ENCODE measurements around the gene HHAT. TPM values are rescaled to one million over a fixed set of nuclear protein-coding genes. Genes with fewer than 3 reads are reported as not detected.

Gene HHAT
- polyA plus RNA-seq, 4 donors: 12.7 to 14.2 (median 13.9) TPM

DNA sequence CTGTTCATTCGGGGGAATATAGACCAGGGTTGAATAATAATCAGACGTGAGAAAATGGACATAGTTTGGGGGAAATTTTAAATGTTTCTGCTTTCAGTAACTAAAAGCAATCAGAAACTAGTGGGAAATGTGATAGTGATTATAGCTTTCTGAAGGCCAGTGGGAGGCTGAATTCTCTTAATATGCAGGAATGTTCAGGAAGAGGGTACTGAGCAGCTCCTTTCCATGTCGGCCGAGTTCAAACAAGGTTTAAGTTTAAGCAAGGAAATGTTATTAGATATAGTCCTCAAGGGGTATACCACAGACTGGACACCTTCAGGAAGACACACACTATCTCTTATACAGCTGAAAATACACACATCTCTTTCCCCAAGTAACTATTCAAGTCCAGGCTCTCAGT lies 105.5 kb downstream of the HHAT start:
- DNase-seq (ENCODE audit: low read depth in 4 of 4, low spot score in 2 of 4): no peak

DNA sequence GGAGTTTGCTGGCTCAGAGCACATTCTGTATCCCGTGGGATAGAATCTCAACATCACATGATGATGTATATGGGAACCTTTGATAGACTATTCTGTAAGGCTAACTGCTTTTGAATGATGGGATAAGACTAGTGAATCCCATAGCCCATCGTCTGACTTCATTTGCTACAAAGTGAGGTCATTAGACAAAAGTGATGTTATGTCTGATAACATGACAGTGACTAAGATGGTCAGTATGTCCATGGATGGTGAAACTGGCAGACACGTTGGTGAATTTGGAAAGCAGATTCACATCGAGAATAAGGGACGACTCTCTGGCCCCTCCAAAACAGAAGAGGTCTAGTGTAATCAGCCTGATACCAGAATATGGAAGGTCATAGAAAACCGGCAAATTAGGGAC lies 108.4 kb downstream of the HHAT start:
- no peak for DNase-seq (ENCODE audit: low read depth in 4 of 4, low spot score in 2 of 4)

DNA sequence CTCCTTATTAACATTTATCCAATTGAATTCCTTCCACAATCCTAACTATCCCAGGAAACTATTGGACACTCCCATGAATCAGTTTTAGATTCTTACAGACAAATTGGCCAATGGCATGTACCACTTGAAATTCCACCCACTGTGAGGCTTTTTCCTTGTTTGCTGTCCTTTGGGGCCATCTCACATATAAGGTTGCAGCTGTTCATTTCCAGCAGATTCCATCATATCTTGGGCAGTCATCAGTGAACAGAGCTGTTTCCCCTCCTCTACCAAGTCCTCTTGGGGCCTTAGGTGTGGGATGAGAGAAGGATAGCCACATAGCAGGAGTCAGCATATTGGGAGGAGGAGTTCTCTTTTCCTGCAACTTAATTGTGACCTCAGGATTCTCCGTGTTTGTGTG lies 109.1 kb downstream of the HHAT start:
- DNase-seq (ENCODE audit: low read depth in 4 of 4, low spot score in 2 of 4): no peak

DNA sequence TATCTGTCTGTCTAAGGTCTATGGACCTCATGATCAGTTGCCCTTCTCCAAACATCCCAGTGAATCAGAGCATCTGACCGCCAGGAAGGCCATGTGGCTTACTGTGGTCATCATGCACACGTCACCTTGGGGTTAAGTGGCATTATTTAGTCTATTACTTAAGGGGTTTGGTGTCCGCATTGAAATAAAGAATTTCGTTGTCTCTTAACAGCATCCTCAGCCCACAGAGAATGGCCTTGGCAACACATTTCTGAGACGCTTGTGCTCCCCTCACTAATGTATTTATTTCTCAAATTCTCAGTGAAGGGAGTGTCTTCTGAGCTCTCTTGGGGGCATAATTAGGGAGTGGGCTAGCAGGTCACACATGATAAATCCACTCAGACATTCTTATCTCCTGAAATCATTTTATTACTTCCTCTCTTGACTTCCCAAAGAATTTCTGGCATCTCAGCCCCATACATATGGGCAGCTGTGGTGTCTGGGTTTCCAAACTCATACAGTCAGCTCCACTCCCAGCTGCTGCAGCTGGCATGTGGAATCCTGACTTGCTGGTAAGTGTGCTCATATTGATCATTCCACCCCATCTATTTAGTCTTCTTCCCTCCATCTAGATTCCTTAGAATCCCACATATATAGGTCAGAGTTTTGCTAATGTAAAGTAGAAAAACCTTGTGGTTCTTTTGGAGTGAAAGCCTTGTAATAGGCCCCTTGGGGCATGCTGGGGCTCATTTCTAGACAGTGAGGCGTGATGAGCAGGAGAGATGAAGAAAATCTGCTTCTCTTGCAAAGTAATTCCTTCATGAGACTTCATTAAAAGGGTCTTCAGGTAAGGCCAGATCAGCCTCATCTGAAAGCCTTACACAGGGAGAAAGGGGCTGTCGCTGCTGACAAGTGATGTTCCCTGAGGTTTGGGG lies 110.5 kb downstream of the HHAT start:
- no peak for DNase-seq (ENCODE audit: low read depth in 4 of 4, low spot score in 2 of 4)

DNA sequence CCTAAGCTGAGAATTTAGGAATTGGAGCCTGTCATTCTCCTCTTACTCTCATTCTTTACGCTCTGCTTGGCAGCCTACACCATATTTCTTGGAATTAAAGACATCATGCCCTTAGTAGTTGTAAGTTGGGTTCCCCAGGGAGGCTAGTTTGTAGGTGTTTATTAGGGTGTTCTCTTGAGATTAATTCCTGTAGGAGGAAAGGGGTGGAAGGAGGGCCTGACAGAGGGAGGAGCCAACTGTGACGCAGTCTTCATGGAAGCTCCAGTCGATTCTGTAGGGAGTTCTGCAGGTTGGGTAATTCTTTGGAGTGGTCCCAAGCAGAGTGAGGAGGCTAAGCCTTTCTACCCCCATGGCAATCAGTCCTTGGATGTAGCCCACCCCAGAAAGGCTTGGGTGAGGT lies 111.4 kb downstream of the HHAT start:
- DNase-seq (ENCODE audit: low read depth in 4 of 4, low spot score in 2 of 4): no peak

DNA sequence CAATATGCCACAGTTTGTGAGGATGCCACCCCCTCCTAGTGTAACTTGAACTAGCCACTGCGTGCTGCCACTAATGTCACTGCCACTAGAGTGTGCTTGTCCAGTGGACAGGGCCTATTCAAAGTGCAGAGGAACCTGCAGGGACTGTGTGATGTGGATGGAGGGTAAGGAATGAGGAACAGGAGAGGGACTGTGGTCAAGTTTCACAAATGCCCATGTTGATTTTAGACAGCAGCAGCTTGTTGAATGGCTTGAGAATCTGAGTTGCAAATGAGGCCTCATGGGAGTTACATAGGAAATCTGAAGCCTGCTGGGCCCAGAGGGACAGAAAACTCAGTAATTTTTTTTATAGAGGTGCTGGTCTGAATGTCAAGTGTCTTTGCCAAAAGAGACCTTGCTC lies 112.3 kb downstream of the HHAT start:
- no peak for DNase-seq (ENCODE audit: low read depth in 4 of 4, low spot score in 2 of 4)

DNA sequence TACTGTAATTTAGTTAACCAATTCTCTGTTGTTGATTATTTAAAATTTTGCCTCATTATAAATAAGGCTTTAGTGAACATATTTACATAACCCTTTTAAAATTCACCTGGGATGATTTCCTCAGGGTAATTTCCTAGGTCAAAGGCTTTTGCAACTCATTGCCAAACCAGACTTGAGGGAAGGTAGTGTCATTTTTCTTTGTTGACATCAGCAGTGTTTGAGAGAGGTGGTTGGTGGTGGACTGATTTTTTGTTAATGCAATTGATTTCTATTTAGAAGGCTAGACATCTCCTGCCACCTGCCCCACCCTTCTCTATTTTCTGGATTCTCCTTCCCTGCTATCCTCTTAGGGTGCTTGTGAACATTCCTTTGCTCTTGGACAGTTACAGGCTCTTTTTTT lies 116.8 kb downstream of the HHAT start:
- DNase-seq (ENCODE audit: low read depth in 4 of 4, low spot score in 2 of 4): no peak

DNA sequence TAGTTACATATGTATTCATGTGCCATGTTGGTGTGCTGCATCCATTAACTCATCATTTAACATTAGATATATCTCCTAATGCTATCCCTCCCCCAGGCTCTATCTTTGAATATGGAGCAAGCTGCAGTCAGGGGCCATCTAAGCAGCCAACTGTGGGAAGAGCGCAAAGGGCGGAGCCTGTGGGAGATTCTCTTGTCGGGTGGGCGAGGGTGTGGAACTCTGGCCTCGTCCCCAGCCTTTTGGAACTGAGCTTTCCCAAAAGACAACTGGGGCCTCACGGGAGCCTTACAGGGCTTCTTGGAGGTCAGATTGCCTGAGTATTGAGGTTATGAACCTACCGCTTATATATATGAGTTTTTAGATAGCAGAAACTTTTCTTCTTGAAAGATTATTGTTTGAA lies 117.2 kb downstream of the HHAT start:
- no peak for DNase-seq (ENCODE audit: low read depth in 4 of 4, low spot score in 2 of 4)

DNA sequence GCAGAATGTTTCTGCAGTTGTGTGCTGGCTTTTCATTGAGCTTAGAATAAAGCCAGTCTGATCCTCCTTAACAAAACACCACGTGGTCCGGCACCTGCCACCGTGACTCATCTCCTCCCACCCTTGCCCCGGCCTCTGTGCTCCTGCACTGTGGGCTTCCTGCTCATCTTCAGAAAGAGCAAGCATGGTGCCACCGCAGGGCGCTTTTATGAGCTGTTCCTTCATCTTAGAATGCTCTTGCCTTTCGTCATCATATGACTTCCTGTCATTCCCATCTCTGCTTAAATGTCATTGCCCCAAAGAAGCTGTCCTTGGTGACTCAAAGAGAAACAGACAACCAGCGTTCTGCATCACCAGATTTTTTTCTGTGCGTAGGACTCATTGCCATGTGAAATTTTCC lies 117.8 kb downstream of the HHAT start:
- no peak for DNase-seq (ENCODE audit: low read depth in 4 of 4, low spot score in 2 of 4)

DNA sequence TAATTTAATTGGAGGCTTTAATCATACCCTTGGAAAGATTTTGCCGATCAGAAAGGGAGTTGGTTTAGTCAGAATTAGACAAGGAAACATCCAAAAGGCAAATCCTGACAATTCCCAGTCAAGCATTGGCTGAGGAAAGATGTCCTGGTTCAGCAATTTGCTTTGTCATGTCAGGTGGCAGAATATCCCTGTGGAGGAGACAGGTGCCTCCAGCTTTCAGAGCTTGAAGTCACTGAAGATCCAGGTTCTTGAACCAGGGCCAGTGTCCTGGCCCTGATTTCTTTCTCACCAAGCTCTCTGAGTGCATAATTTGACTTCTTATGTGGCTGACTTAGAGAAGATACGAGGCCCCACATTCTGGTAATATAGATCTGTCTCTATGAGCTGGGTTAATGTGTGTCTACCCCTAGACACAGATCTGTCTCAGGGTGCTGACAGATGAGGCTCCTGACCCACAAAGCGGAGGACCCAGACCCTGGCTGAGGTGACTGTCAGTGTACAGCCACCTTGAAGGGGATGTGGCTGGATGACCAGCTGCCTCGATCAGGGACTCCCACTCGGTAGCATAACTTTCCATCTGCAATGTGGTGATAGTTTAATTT lies 118.9 kb downstream of the HHAT start:
- no peak for DNase-seq (ENCODE audit: low read depth in 4 of 4, low spot score in 2 of 4)

DNA sequence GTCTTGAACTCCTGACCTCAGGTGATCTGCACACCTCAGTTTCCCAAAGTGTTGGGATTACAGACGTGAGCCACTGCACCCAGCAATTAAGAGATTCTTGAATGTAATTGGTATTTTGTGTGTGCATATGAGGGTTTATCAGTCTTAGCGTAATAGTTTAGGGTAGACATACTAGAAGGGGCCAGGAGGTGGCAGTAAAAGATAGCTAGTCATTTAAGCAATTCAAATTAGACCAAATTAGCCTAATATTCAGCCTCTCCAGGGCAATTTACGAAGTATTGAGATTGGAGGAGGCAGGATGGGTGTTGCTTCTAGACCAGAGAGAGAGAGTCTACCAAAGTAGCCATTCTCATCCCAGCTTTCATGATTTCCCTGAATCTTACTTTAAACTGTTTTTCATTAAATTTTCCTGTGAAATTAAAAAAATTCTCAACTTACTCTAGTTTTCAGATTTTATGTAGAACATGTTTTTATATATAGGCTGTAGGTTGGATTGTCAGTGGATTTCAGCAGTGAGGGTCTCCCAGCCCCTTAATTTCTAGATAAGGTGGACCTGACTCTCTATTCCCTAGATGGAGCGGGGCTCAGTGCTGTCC lies 119.7 kb downstream of the HHAT start:
- DNase-seq (ENCODE audit: low read depth in 4 of 4, low spot score in 2 of 4): peak in 2 of 4 donors; percentile 19 to 34

DNA sequence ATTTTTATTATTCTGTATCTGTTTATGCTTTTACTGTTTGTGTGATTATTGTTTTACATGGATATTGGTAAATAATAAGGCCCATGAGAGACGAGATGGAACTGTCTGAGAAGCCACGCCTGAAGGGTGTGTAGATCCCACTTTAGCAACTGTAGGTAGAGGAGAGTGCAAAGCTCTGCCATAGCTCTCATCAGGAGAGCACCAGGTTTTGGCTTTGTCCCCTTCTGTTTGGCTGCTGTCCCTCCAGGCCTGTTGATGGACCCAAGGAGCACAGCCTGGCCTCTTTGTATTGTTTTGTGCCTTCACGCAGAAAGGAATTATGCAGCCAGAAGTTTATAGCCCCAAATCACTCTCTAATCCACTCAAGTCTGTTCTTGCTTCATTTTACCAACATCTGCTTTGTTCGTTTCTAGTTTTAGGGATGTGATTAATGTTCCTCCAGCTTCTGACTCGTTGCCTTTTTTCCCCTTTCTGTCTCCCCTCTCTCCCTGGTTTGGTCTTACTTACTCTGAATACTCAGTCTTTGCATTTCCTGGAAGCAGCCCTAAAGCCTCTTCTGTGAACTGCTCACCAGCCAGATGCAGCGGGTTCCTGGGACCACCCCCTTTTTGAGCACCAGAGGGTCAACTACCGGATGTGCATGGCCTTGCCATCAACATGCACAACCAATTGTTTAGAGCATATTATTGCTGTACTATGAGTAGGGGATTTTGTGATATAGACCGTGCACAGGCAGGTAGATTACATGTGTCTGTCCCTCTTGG lies 127.3 kb downstream of the HHAT start:
- DNase-seq (ENCODE audit: low read depth in 4 of 4, low spot score in 2 of 4): no peak

DNA sequence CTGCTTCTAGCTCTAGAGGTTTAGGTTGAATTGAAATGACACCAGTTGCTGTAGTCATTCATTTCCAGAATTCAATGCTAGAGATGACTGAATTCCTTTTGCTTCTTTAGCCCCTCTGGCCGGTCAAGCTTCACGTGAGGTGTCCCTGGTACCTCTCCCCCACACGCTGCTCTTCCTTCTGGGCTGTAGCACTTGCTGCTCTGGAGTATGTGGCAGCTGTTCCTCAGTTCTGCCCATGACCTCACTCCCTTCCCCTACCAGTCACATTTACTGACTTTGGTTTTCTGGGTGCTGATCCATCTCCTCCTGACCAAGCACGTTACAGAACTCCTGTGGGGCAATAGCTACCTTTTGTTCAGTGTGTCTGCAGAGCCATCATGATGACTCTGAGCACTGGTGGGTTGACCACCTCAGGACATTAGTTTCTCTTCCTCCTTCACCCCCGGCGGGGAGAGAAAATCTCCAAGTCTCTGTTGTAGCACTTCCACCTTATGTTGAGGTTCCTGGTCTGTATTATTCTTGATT lies 128.1 kb downstream of the HHAT start:
- no peak for DNase-seq (ENCODE audit: low read depth in 4 of 4, low spot score in 2 of 4)

DNA sequence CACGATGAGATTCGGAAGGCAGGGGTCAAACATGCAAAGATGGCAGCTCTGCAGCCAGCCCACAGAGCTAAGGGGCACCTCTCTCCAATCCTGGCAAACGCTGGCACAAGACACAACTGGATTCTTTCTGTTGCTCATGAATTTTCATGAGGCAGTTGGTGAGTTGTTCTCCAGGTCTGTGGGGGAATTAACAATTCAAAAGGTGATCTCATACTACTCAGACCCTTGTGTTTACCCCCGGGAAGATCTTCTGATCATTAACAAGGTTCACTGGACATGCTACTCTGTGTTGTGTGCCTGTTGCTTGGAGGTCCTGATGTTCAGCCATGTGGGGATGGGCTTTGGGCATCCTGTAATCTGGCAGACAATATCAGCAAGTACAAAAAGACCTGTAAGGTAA lies 128.9 kb downstream of the HHAT start:
- no peak for DNase-seq (ENCODE audit: low read depth in 4 of 4, low spot score in 2 of 4)

DNA sequence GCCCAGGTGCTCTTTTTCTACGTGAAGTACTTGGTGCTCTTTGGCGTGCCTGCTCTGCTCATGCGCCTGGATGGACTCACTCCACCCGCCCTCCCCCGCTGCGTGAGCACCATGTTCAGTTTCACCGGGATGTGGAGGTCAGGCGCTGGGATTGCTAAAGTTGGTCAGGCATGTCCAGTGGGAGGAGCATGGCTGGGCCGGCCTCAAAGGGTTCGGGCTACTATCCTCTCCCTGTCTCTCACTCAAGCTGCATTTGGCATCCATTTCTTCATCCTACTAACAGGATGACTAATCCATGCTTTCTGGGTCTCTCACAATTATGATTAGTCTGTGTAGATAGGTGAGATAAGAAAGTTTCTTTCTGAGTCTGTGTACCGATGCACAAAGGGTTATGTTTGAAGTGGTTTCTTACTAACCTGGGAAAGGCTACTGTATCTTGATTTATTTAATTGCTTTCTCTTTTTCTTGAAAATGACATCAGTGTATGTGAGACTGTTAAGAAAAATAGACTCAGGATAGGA lies 135.9 kb downstream of the HHAT start:
- DNase-seq (ENCODE audit: low read depth in 4 of 4, low spot score in 2 of 4): no peak

DNA sequence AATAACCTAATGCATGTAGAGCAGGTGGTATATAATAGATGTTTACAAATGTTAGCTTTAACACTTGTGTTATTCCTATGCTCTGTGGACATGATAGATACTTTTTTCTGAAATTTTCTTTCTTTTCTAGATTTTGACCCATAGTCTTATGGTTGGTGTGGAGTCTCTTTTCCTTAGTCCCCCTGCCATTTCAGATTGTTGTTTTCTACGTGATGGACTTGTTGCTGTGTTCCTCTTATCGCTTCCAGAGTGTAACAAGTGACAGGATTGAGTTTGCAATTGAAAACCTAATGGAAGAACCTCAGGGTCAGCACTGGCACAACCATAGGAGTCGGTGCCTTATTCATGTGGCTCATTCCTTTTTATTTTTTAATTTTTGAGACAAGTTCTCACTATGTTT lies 136.4 kb downstream of the HHAT start:
- no peak for DNase-seq (ENCODE audit: low read depth in 4 of 4, low spot score in 2 of 4)

DNA sequence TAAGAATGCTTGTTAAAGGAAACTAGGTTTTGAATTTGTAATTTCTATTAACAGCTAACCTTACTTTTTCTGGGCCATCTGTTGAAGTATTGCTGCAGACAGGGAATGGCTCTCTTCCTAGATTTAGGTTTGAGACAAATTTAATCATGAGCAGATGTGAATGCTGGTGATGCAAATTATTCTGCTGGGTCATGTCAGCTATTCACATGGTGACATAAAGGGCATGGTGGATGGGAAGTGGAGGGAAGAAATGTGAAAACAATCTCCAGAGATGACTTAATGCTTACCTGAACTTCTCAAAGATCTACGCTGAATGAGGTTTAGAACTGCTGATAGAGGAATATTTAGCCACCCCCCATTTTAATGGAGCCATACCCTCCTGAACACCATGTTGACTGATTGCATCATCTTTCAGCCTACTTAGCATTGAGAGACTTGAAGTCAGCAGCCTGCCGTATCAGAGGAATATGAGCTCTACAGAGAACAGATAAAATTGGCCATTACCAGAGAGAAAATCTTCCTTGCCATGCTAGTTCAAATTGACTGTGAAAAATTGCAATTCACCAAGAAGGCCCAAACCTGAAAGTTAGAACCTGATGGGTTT lies 138.8 kb downstream of the HHAT start:
- DNase-seq (ENCODE audit: low read depth in 4 of 4, low spot score in 2 of 4): no peak

DNA sequence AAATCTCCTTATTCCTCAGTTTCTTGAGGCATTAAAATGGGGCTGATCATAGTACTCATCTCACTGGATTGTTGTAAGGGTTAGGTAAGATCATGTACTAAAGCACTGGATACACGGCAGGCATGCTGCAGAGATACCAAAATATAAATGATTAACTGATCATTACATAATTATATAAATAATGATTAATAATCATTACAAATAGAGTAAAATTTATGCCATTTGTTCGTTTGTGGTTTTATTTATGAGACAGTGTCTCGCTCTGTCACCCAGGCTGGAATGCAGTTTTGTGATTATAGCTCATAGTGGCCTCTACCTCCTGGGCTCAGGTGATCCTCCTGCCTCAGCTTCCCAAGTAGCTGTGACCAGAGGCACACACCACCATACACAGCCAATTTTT lies 140.7 kb downstream of the HHAT start:
- no peak for DNase-seq (ENCODE audit: low read depth in 4 of 4, low spot score in 2 of 4)

DNA sequence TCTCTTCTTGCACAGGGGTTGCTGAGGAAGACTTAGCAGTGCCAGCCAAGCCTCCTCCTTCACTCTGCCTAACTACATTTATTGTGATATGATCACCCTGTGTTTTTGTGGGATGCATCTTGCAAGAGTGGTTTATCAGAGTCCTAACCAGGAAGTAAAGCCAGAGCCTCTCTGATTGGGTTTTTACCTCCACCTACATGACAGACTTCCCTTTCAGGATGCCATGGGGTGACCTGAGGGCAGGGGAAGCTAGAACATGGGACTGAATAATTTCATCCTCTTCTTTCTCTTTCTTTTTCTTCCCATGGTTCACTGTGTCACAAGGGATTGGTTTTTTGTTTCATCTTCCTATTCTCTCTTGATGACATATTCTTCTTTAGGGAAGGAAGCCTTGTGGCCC lies 146.6 kb downstream of the HHAT start:
- no peak for DNase-seq (ENCODE audit: low read depth in 4 of 4, low spot score in 2 of 4)

DNA sequence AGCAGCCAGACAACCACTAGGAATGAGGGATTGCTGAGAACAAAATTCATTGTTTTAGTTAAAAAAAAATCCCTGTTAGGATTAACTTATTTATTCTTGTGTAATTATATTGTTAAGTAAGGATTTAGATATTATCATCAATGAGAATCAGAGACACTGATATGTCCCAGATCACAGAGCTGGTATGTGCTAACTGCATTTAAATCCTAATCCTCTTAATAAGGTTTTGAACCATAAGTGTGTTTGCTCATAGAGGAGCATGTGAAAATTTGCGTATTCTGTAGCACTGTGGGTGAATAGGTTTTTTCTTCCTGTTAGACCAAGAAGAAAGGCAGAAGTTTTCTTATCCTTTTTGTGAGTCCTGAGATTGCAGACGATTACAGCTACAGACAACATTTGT lies 147.1 kb downstream of the HHAT start:
- no peak for DNase-seq (ENCODE audit: low read depth in 4 of 4, low spot score in 2 of 4)

All from left renal cortex interstitium (tissue), 4 donors.